ENCODE results near the gene PERP.
"Not testable (repeated sequence)": the region's sequence is repeated elsewhere in the genome, so short reads cannot be mapped to it uniquely, and the experiment has no call there.

The PERP gene

DNA sequence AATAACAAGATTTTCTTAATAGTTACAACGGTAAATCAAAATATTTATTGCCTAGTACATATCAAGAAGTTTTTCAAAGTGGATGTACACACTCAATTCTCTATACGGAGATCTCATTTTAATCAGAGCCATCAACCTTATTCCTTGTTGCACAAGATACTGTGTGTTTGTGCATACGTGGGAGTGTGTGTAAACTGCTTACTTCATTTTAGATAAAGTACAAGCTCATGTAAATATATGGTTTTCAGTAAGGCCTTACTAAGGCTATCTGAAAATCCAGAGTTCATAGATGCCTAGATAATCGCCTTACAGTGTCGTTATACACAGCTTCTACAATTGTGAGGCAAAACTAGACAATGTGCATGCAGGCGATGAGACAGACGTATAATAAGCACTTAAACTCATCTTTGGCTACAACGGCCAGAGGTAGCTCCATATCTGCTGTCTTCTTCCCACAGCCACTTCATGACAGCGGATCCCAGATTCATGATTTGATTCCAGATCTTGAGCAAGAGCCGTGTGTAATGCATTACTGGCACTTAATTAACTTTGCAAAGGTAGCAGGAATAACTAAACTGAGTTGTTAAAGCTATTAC is 2.5 kb downstream of the PERP start:
- no peak for DNase-seq

DNA sequence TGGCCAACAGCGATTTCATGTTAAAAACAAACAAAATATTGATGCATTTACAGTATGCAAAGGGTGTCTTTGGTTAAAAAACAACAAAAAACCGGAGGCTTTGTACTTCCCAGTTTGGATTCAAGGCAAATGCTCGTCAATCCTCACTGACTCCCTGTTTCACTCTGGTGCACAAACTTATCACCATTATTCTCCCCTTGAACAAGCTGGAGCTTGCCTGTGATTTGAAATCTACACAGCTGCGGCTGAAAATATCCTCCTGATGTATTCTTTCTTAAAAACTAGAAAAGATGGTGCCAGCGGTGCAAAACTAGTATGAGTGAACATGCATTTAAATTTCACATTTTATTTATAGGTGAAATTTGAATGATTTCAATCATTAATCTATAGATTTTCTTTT is 3.3 kb downstream of the PERP start:
- DNase-seq: no peak

DNA sequence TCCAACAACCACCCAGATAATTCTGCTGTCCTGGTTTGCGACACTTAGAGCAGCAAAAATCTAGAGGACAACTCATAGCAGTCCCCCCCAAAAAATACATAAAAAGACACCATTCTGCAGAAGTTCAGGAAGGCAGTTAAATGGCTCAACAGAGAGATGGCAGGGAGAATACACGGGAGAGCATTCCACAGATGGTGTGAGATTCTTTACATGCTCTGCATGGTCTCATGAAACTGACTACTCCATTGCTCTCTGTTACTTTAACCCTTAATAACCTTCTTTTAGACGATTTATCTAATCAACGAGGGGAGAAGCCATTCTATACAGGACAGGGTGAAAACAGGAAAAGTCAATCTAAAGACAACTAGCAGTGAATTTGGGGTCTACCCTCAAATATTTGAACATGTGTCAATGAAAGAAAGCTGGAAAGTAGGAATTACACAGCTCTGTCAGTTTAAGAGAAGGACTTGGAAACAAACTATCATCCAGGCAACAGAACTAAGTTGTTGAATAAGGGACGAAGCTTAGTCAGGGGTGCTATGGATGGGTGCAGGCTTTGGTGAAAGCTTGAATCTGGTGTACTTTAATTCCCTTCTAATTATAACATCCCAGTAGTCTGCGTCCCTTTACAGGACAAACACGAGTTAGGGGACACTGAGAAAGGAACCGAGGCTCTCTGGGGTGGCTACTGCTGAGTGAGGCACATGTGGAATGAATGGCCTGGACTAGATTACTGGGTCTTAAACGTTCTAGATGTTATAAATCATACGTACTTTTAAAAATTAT is 5.1 kb downstream of the PERP start:
- no peak for DNase-seq

DNA sequence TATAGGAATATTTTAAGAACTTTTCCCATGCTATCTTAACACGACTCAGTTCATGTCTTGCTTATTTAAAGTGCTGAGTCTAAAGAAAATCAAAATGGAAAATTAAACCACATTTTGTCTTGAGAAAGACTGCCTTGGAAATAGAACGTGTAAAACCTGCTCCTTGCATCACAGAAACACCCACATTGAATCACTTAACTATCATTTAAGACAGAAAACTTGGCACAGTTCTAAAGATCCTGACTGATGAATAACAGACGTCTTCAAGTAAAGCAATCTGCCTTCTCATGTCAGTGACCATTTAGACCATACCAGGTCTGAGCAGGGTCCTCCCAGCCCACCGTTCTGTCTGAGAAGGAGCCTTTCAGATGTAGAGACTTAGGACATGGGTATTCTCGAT is 7.4 kb downstream of the PERP start:
- DNase-seq: no peak

DNA sequence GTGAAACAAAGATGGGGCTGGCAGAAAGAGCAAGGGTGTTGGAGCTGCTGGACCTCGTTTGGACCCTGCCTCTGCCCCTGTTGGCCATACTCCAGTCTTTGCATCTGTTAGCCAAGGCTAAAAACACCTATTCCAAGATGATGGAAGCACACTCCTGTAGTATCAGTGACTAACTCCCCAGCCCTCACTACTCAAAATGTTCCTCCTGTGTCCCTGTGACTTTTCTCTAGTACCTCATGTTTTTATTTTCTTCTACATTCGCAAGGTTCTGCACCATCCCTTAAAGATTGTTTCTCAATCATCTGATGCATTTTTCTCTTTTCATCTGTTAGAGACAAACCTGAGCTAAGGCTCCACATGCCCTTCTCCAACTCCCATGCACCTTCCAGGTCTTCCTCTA is 8.9 kb downstream of the PERP start:
- no peak for DNase-seq

DNA sequence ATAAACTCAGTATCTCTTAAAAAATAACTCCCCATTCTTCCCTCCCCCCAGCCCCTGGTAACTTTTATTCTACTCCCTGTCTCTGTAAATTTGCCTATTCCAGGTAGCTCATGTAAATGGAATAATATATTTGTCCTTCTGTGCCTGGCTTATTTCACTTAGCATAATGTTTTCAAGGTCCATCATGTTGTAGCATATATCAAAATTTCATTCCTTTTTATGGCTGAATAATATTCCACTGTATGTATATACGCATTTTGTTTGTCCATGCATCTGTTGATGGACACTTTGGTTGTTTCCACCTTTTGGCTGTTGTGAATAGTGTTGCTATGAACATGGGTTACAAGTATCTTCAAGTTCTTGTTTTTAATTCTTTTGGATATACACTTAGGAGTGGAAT is 13.0 kb downstream of the PERP start:
- DNase-seq: no peak

DNA sequence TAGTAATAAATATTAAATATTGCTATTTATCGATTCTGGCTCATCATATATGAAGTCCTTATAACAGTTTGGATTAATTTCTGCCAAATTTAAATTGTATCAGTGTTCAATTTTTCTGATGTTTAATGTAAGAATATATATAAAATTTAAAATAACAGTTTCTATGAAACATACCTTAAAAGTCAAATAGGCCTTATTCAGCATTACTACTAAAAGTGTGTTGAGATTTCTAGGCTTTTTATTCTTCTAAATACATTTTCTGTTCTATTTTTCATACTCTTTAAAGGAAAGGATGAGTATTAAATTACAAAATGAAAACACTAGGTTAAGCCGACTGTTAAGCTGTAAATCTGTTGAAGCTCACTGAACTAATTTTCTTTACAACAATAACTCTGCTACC is 13.6 kb downstream of the PERP start:
- DNase-seq: no peak

DNA sequence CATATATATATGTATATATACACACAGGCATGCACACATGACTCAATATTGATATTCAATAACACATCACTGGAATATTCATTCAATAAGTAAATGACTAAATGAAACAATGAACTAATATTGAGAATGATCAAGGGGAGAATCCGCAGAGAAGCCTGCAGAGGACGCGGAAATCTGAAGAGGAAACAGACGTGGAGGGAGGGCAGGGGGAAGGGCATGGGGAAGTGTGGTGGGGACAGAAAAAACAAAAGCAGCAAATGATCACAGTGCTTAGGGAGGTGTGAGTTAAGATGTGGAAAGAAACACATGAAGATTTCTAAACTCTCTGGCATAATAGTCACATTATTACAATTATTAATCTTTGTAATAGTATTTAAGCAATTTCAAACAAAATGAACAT is 14.5 kb downstream of the PERP start:
- no peak for DNase-seq

DNA sequence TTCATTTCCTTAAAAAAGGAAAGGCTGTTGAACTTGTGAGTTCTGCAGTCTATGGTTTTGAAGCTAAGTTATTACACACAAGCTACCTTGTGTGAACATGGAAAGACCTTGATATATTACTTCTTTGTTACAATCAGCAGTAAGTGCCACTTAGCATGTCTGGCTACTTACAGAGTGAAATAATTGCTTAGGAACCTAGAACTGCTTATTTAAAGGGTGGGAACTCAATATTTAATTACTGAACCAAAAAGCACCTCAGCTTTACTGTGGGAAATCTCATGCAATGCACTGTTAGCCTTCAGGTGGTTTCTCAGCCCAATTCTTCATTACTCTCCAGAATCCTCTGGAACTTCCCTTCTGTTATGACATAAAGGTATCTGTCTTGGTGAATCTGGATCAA is 17.9 kb downstream of the PERP start:
- no peak for DNase-seq

DNA sequence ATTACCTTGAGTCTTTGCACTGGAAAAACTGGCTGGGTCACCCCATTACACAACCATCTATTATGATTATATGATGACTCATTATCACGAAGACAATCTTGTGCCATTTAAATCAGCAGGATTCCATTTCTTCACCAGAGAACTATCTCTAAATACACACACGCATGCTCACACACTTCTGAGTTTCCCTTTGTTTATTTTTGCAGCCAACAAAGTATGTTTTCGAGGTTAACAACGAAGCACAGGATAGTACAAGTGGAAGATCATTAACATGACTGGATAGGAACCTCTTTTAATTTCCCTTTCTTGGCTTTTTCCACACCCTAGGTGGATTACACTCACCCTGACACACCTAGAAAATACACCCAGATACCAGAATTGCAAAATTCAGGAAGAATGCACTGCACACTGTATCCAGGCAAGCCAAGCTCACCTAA is 18.9 kb downstream of the PERP start:
- DNase-seq: no peak

DNA sequence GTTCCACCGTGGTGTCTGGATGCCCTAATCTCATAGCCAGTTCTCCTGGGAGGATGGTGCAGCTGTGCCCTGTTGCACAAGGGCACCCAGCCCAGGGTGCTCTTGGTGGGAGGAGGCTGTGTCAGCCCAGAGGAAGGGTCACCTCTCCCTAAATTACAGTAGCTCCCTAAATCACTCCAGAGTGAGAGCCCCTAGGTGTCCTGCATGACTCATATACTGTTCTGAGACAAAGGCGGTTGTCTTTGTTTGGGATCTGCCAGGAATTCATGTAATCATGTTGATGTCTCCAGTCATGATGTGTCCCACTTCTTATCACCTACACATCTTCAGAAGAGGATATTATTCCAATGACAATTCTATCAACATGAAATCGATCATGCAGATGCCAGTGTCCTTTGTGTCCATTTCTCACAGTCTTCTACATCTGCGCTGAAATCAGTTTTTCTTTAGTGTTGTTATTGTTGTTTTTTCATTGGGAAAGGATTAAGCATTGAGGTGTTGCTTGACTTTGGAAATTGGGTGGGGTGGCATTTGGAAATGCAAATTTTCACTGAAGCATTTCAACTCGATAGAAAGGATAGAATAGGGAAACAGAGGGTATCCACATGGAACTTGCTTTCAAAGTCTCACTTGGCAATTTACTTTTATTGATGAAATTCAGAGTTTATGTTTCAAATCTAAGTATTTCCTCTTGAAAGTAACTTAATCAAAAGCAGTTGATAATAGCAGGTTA is 19.5 kb downstream of the PERP start:
- DNase-seq: no peak

DNA sequence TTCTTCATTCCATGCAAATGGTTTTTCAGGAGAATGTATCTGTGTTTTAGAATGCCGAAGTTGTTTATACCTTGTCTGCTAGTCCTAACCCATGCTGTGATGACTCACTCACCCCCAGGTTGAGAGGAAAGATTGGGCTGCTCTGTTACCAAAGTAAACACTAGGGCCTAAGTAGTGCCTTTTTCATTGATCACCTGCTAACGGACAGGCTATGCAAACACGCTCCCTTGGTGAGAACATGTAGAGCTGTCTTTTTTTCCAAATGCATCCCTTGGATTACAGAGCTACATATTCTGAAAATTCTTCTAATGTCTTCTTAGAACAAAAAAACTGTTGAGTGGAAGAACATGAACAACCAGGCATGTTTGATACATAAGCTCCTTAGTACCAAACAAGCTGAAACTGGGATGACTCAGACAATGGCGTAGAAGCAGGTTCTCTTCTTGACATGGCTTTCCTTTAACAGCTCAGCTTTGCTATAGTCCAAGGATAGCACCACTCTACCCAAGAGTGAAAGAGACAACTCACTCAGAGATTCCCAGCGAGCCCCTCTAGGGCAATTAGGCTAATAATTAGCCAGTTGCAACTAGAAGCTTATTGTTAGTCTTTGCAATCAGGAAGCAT is 20.5 kb downstream of the PERP start:
- no peak for DNase-seq

DNA sequence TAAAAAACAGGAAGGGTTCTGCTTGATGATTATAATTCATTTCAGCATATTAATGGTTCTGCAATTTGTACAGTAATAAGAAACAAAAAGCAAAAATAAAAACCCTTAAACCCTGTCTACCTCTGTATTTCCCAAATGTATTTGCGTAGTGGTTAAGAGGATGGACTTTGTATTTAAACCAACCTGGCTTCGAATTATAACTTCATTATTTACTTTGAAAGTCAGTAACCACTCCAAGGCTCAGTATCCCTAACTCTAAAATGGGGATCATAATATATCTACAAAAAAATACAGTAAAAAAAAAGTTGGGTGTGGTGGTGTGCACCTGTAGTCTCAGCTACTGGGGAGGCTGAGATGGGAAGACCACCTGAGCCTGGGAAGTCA is 21.4 kb downstream of the PERP start:
- DNase-seq: no peak

DNA sequence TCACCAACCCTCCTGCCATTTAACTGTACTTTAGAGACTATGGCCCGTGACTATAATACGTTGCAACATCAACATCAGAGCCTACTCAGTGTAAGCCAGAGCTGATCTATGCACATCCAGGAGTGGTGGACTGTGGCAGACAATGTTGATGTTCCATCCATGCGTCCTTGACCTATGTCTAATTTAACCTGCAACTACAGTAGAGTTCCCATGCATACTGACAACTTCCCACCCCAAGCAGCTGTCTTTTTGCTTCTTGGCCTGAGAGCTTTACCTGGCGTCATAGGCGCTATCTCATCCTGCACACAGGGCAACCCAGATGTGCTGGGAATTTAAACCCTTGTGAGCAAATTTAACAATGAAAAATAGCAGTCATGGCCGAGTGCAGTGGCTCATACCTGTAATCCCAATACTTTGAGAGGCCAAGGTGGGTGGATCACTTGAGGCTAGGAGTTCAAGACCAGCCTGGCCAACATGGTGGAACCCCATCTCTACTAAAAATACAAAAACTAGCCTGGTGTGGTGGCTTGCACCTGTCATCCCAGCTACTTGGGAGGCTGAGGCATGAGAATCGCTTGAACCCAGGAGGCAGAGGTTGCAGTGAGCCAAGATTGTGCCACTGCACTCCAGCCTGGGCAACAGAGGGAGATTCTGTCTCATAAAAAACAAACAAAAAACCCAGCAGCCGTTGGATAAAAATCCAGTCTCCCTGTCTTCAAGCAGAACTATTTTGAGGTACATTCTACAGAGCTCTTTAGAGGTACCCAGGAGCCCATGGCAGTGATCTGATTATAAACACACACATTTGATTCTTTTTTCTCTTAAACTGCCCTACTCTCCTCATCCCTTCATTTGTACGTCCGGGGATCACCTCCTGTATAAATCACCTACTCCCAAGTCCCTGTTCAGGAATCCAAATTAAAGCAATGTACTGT is 22.0 kb downstream of the PERP start:
- DNase-seq: no peak

DNA sequence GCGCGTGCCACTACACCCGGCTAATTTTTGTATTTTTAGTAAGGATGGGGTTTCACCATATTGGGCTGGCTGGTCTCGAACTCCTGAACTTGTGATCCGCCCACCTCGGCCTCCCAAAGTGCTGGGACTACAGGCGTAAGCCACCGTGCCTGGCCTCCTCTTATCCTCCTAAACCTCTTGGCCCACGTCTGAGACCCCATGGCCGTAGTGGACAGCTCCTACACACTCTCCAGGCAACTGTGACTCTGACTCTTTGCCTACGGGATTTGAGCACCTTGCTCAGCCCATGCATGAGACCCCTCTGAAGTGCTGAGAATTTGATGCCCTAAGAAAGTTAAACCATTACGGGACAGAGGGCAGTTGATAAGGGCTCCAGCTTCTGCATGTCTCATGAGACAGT is 25.0 kb downstream of the PERP start:
- no peak for DNase-seq

DNA sequence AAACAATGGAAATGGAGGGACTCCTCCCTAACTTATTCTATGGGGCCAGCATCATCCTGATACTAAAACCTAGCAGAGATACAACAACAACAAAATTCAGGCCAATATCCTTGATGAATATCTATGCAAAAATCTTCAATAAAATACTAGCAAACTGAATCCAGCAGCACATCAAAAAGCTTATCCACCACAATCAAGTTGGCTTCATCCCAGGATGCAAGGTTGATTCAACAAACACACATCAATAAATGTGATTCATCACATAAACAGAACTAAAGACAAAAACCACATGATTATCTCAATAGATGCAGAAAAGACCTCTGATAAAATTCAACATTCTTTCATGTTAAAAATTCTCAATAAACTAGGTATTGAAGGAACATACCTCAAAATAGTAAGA is 27.7 kb downstream of the PERP start:
- not testable (repeated sequence) for DNase-seq

DNA sequence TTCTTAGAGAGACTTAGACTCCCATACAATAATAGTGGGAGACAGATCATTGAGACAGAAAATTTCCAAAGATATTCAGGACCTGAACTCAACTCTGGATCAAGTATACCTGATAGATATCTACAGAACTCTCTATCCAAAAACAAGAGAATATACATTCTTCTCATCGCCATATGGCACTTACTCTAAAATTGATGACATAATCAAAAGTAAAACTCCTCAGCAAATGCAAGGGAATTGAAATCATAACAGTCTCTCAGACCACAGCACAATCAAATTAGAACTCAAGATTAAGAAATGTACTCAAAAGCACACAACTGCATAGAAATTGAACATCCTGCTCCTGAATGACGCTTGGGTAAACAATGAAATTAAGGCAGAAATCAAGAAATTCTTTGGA is 28.7 kb downstream of the PERP start:
- DNase-seq: no peak

DNA sequence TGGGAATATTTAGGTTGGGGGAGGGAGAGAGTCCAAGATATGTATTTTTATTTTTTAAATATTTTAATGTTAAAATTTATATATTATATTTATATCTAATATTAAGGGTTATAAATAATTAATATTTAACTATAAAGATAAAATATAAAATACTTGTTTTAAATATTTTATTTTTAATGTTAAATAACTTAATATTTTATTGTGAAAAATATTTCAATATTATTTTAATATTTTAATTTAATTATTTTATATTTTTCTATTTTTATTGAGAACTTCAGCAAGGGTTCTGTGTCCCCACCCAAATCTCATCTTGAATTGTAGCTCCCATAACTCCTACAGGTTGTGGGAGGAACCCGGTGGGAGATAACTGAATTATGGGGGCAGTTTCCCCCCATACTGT is 34.0 kb downstream of the PERP start:
- no peak for DNase-seq

DNA sequence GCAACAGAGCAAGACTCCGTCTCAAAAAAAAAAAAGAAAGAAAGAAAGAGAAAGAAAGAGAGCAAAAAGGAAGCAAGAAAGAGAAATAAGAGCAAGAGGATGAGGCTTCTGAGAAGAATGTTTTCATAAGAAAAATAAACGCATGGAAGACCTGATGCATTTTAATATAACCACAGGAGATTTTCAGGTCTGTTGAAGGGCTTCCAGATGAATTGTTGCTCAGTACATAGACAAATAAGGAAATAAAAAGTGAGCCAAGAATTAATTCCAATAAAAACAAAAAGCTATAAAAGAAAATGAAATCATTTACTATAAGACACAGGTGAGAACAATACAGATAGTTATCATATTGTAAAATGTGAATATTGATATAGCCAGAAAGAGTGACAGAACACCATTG is 43.5 kb downstream of the PERP start:
- no peak for DNase-seq

DNA sequence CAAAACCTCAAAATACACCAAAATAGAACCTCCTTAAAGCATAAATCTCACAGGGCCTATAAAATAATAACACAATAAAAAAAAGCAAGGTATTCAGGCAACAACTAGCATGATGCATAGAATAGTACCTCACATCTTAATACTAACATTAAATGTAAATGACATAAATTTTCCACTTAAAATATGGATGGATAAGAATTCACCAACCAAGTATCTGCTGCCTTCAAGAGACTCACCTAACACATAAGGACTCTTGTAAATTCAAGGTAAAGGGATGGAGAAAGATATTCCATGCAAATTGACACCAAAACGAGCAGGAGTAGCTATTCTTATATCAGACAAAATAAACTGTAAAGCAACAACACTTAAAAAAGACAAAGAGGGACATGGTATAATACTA is 52.2 kb downstream of the PERP start:
- DNase-seq: no peak

DNA sequence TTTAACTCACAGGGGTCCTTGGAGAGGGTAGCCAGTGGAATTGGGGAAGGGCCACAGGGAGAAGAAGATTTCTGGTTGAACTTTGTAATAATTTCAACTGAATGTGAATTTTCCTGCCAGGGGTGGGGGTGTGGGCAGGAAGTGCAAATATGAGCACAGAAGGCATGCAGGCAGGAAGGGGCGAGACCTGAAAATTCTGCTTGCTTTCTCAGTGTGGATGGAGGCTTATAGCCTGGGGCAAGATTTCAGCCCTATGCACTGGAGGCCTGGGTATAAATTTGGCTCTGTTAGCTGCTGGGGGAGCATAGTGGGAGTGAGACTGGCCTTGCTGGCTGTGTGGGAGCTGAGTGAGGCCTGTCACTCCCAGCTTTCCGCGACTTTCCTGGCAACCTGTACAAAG is 54.4 kb downstream of the PERP start:
- no peak for DNase-seq

DNA sequence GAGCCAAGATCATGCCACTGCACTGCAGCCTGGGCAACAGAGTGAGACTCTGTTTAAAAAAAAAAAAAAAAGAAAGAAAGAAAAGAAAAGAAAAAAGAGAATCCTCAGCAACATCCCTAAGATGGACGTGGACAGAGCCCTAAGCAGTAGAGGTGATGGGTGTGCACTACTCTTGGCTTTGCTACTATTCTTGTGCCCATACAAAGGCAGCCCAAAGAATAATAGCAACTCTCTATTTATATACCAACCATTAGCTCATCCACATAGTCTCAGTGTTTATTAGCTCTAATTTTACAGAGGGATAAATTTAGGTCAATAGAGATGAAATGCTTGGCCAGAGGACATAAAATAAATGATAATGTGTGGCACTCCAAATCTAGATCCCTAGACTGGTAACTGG is 62.2 kb downstream of the PERP start:
- DNase-seq: no peak

DNA sequence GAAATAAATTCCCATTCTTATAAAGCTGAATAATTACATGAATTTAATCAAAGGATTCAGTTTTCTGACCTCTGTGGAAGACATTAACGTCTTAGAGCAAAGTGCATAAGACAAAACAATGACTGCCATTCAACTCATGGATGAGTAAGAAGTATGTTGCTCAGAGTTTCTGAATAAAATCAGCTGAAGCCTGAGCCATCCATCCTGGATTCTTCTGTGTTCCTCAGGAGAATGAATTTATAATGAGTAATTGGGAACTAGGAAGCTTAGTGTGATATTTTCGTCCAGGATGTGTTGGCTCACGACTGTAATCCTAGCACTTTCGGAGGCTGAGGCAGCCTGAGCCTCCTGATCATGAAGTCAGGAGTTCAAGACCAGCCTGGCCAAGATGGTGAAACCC is 62.8 kb downstream of the PERP start:
- DNase-seq: no peak

Data from stimulated activated CD4-positive, alpha-beta T cell treated with anti-CD3 and anti-CD28 coated beads, Interleukin-12 subunit alpha, Interleukin-12 subunit beta, amount 100 ng/mL, for 4 hours (primary cell).